ENCODE results near the gene ARHGEF9. TPM values are rescaled to one million over a fixed set of nuclear protein-coding genes. Genes with fewer than 3 reads are reported as not detected.

Gene ARHGEF9
- total and polyA plus RNA-seq, 2 of the 8 experiments (the other 6 are each of a cell fraction or from before 2014, with no cell fraction given) = 28.7 to 31.8 TPM

DNA sequence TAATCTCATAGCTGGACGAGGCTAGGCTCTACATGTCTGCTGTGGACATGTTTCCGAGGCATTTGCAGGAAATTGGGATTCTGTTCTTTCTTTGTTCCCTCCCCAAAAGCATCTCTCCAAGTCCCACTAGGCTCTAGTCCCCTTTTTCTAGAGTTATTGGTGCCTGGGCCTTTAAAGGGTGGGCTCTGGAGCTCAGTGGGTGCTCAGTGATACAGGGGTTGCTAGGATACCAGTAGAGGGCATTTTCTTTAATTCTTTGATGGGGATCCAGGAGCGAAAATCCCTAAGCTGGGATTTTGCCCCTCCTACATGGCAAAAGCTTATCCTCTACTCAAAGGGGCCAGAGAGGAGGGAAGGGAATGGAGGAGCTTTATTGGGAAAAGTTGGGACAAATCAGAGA is 34.2 kb downstream of the ARHGEF9 start (continued):
- TF ChIP-seq HDAC2 (IDR thresholded peaks at IDR 0.05; ENCODE audit: borderline replicate concordance in 1 of 2, low read depth in 2 of 2, low read length in 2 of 2) (no peak), RXRA (IDR thresholded peaks at IDR 0.05; ENCODE audit: insufficient read depth, low read depth, low read length) (no peak)
